A549 (cell line): Measurements from ENCODE around the gene SPHK1. TPM values are rescaled to one million over a fixed set of nuclear protein-coding genes. Genes with fewer than 3 reads are reported as not detected.

Experiments
- ATAC-seq, 2 experiments: fragments of 200-7000 bp in 1 of 2; fragments of >200 bp in 1 of 2; cut with Nextera tagmentation in 1 of 2; cut with Tn5 transposase in 1 of 2; 3 replicates each; pipeline versions ENCODE4 v1.8.0 to v1.9.1; 2018 to 2020; ENCODE audit warnings: mild to moderate bottlenecking in 1 of 2, moderate library complexity in 1 of 2
- CTCF ChIA-PET: fragments of 300-600 bp; sonication (Branson Sonifier 250); formaldehyde crosslinking; extraction: SDS; loops from one replicate; lab custom pipeline; 2021; ENCODE audit warnings: antibody characterized with exemption, inconsistent platforms; lab: Yijun Ruan, JAX
- POLR2A ChIA-PET: fragments of 350-600 bp; formaldehyde crosslinking; extraction: SDS; loops from one replicate; lab custom pipeline; 2021; ENCODE audit warnings: antibody characterized with exemption, inconsistent platforms; lab: Yijun Ruan, JAX
- DNase-seq, 2 experiments: peaks; one replicate each; pipeline versions ENCODE4 v3.0.0 to v3.0.0-alpha.2; 2011 to 2016; ENCODE audit warnings: low read depth in 1 of 2, low spot score in 1 of 2
- FAIRE-seq: peaks from 2 replicates; lab custom pipeline; 2011; peaks lifted over from hg19 to GRCh38; lab: Jason Lieb, UNC
- H3K27ac ChIP-seq, 2 experiments: fragments of >200 bp; sonication (Bioruptor Twin); formaldehyde crosslinking; 3 replicates each; pipeline ENCODE4 v1.5.1; 2016 to 2017
- H3K4me1 ChIP-seq: fragments of >200 bp; sonication (Bioruptor Twin); formaldehyde crosslinking; 3 replicates; pipeline ENCODE4 v1.6.1; 2016
- H3K4me2 ChIP-seq: fragments of >200 bp; sonication (Bioruptor Twin); formaldehyde crosslinking; 3 replicates; pipeline ENCODE4 v1.6.1; 2016
- H3K4me3 ChIP-seq: fragments of >200 bp; sonication (Bioruptor Twin); formaldehyde crosslinking; 3 replicates; pipeline ENCODE4 v1.5.1; 2016
- H3K9me3 ChIP-seq: fragments of >200 bp; sonication (Bioruptor Twin); formaldehyde crosslinking; 3 replicates; pipeline ENCODE4 v1.6.1; 2016
- BHLHE40 ChIP-seq: IDR thresholded peaks from 2 replicates; pipeline ENCODE4 v1.6.1; 2012; ENCODE audit warnings: low read depth, low read length, inconsistent platforms
- CBX8 ChIP-seq: fragments of 200-600 bp; sonication (generic); IDR thresholded peaks from 2 replicates; pipeline ENCODE4 v1.6.1; 2016
- CHD4 ChIP-seq: fragments of 200-600 bp; sonication (generic); IDR thresholded peaks from 2 replicates; pipeline ENCODE4 v1.6.1; 2016; ENCODE audit warnings: antibody characterized with exemption, mild to moderate bottlenecking, borderline replicate concordance
- FOXS1 ChIP-seq: fragments of 250-450 bp; sonication (Bioruptor Pico); IDR thresholded peaks from 2 replicates; pipeline ENCODE4 v1.5.0; 2020; ENCODE audit warnings: mild to moderate bottlenecking, moderate library complexity
- HEYL ChIP-seq: fragments of 250-450 bp; sonication (Bioruptor Pico); IDR thresholded peaks from 2 replicates; pipeline ENCODE4 v1.8.0; 2021; ENCODE audit warnings: mild to moderate bottlenecking, moderate library complexity
- HOXA7 ChIP-seq: fragments of 250-450 bp; sonication (Bioruptor Pico); IDR thresholded peaks from 2 replicates; pipeline ENCODE4 v1.5.0; 2020; ENCODE audit warnings: mild to moderate bottlenecking, moderate library complexity
- HOXB13 ChIP-seq: fragments of 250-450 bp; sonication (Bioruptor Pico); IDR thresholded peaks from 2 replicates; pipeline ENCODE4 v1.5.0; 2020; ENCODE audit warnings: low read depth, mild to moderate bottlenecking, moderate library complexity
- JUN ChIP-seq, 2 experiments: fragments of >200 bp; sonication (Bioruptor Twin); formaldehyde crosslinking; IDR thresholded peaks; 2 replicates in 1 of 2; 3 replicates in 1 of 2; pipeline ENCODE4 v1.6.1; 2016 to 2017
- MAFK ChIP-seq: fragments of 450-650 bp; IDR thresholded peaks from 2 replicates; pipeline ENCODE4 v1.6.1; 2014; ENCODE audit not compliant: partially characterized antibody
- MAZ ChIP-seq: fragments of 150-350 bp; IDR thresholded peaks from 2 replicates; pipeline ENCODE4 v1.6.1; 2014; ENCODE audit warnings: antibody characterized with exemption, low read depth, low read length, borderline replicate concordance
- MYC ChIP-seq: IDR thresholded peaks from 2 replicates; pipeline ENCODE4 v1.6.1; 2012; ENCODE audit warnings: mild to moderate bottlenecking, inconsistent platforms, low read length, improper control_type of control experiment, borderline replicate concordance
- NPAS2 ChIP-seq: fragments of 250-450 bp; sonication (Bioruptor Pico); IDR thresholded peaks from 2 replicates; pipeline ENCODE4 v1.8.0; 2022; ENCODE audit warnings: mild to moderate bottlenecking, moderate library complexity, borderline replicate concordance
- PHF8 ChIP-seq: fragments of 200-600 bp; sonication (generic); IDR thresholded peaks from 2 replicates; pipeline ENCODE4 v1.6.1; 2016; ENCODE audit warnings: low read depth, mild to moderate bottlenecking, antibody characterized with exemption, moderate library complexity, borderline replicate concordance
- POLR2A ChIP-seq: IDR thresholded peaks from 2 replicates; pipeline ENCODE4 v1.6.1; 2012; ENCODE audit warnings: mild to moderate bottlenecking, low read length
- POLR2AphosphoS2 ChIP-seq: conservative IDR thresholded peaks from 2 replicates; pipeline ENCODE4 v1.6.1; 2012; ENCODE audit warnings: low read length, improper control_type of control experiment, inconsistent platforms
- RAD21 ChIP-seq, 2 experiments: fragments of >200 bp in 1 of 2; sonication (Bioruptor Twin) in 1 of 2; formaldehyde crosslinking in 1 of 2; IDR thresholded peaks in 1 of 2; conservative IDR thresholded peaks in 1 of 2; 2 replicates in 1 of 2; 3 replicates in 1 of 2; pipeline ENCODE4 v1.6.1; 2012 to 2018; ENCODE audit warnings: inconsistent platforms in 1 of 2
- RARB ChIP-seq: fragments of 250-450 bp; sonication (Bioruptor Pico); IDR thresholded peaks from 2 replicates; pipeline ENCODE4 v1.8.0; 2021; ENCODE audit warnings: mild to moderate bottlenecking, moderate library complexity
- RCOR1 ChIP-seq: fragments of 150-350 bp; IDR thresholded peaks from 2 replicates; pipeline ENCODE4 v1.6.1; 2014; ENCODE audit warnings: antibody characterized with exemption, low read length, low read depth
- RFX5 ChIP-seq: fragments of 450-650 bp; IDR thresholded peaks from 2 replicates; pipeline ENCODE4 v1.7.1; 2014; ENCODE audit warnings: antibody characterized with exemption, mild to moderate bottlenecking, moderate library complexity
- RNF2 ChIP-seq: fragments of 200-600 bp; sonication (generic); IDR thresholded peaks from 2 replicates; pipeline ENCODE4 v1.6.1; 2016; ENCODE audit warnings: low read depth, mild to moderate bottlenecking, antibody characterized with exemption, moderate library complexity, borderline replicate concordance
- TP53 ChIP-seq: fragments of 250-450 bp; sonication (Bioruptor Pico); IDR thresholded peaks from 2 replicates; pipeline ENCODE4 v1.5.0; 2021; ENCODE audit warnings: mild to moderate bottlenecking, moderate library complexity
- ZC3H11A ChIP-seq: fragments of 450-650 bp; IDR thresholded peaks from 2 replicates; pipeline ENCODE4 v1.6.1; 2014; ENCODE audit warnings: antibody characterized with exemption, mild to moderate bottlenecking
- ZSCAN20 ChIP-seq: fragments of 250-450 bp; sonication (Bioruptor Pico); IDR thresholded peaks from 2 replicates; pipeline ENCODE4 v1.8.0; 2022; ENCODE audit warnings: mild to moderate bottlenecking, moderate library complexity
- WGBS: methylation state at CpG from one replicate; pipeline ENCODE4 v1.1.6; 2017; ENCODE audit errors: missing lambda C conversion rate; 5-methylcytosine and 5-hydroxymethylcytosine counted together
- polyA plus RNA-seq, 4 experiments: library from polyadenylated mRNA; depleted of rRNA in 3 of 4; stranded (reverse); fragments of >200 nt; fragmentation: RNase III in 1 of 4; extraction: RNeasy Plus Mini Kit Qiagen cat#74134 plus additional on column Dnase treatment in 1 of 4; gene quantifications; 2 replicates in 3 of 4; 3 replicates in 1 of 4; pipeline ENCODE4 v1.2.3, GENCODE V29; 2011 to 2017
- TF ChIP-seq, protein P1 (sequence below): IDR thresholded peaks from 2 replicates; pipeline ENCODE4 v1.6.1; 2012; ENCODE audit warnings: low read depth, borderline replicate concordance
- TF ChIP-seq, protein P2 (sequence below): fragments of >200 bp; sonication (Bioruptor Twin); formaldehyde crosslinking; IDR thresholded peaks from 3 replicates; pipeline ENCODE4 v1.6.1; 2016
- TF ChIP-seq, protein P3 (sequence below): fragments of >200 bp; sonication (Bioruptor Twin); formaldehyde crosslinking; IDR thresholded peaks from 2 replicates; pipeline ENCODE4 v1.6.1; 2016

Gene SPHK1
- polyA plus RNA-seq, 2 of the 4 experiments (the other 2 are of a cell fraction), result 4.6 to 14.9 TPM

DNA sequence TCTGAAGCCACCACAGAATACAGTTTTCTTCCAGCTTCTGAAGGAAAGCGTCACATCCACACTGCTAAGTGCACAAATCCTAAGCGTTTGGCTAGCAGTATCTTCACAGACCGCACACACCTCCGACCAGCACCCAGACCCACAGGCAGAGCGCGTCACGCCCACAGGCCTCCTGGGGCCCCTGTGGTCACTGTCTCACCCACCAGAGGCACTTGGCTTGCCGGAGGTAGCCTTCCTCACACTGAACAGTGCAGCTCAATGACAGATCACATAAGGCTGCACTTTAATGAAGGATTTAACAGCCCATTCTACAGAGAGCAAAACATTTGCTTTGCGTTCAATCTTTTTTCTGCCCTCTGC lies 21.2 kb downstream of the SPHK1 start:
- TF ChIP-seq HEYL (CRISPR knock-in tag) (no peak), HOXB13 (no peak), RAD21 (conservative IDR thresholded peaks at IDR 0.05 in 1 of 2, IDR thresholded peaks at IDR 0.05 in 1 of 2) (no peak), POLR2AphosphoS2 (no peak), MAZ (no peak), CHD4 (no peak), RNF2 (no peak), CBX8 (no peak), RARB (CRISPR knock-in tag) (no peak), FOXS1 (no peak), JUN (IDR thresholded peaks at IDR 0.05) (no peak), RFX5 (no peak), MAFK (no peak)
- TF ChIP-seq, protein P1, sequence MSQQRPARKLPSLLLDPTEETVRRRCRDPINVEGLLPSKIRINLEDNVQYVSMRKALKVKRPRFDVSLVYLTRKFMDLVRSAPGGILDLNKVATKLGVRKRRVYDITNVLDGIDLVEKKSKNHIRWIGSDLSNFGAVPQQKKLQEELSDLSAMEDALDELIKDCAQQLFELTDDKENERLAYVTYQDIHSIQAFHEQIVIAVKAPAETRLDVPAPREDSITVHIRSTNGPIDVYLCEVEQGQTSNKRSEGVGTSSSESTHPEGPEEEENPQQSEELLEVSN, result no peak
- TF ChIP-seq, protein P2, sequence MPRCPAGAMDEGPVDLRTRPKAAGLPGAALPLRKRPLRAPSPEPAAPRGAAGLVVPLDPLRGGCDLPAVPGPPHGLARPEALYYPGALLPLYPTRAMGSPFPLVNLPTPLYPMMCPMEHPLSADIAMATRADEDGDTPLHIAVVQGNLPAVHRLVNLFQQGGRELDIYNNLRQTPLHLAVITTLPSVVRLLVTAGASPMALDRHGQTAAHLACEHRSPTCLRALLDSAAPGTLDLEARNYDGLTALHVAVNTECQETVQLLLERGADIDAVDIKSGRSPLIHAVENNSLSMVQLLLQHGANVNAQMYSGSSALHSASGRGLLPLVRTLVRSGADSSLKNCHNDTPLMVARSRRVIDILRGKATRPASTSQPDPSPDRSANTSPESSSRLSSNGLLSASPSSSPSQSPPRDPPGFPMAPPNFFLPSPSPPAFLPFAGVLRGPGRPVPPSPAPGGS, result no peak
- ATAC-seq (no peak), DNase-seq (no peak), FAIRE-seq (no peak)
- no peak overlapping the region for H3K4me2 ChIP-seq
- WGBS, result 91% methylated on average over 9 of the region's 9 CpGs
- CTCF ChIA-PET, result interaction anchor here (0.8 to 43.2 kb wide), 10 partner anchors 3 to 279 kb away, joined by 3 to 1107 read pairs (median 9); partner anchors contain the start of genes AANAT, SPHK1 and UBE2O
- H3K9me3 ChIP-seq, result no peaks in the 10 kb centered on the region
- H3K27ac ChIP-seq, result no peak overlapping the region
- POLR2A ChIA-PET, result interaction anchor here (0.6 kb wide), 1 partner anchor 792 kb away, joined by 4 read pairs; no protein-coding TSS in a partner anchor
- no peak overlapping the region for H3K4me3 ChIP-seq
- H3K4me1 ChIP-seq, result no peaks in the 10 kb centered on the region

DNA sequence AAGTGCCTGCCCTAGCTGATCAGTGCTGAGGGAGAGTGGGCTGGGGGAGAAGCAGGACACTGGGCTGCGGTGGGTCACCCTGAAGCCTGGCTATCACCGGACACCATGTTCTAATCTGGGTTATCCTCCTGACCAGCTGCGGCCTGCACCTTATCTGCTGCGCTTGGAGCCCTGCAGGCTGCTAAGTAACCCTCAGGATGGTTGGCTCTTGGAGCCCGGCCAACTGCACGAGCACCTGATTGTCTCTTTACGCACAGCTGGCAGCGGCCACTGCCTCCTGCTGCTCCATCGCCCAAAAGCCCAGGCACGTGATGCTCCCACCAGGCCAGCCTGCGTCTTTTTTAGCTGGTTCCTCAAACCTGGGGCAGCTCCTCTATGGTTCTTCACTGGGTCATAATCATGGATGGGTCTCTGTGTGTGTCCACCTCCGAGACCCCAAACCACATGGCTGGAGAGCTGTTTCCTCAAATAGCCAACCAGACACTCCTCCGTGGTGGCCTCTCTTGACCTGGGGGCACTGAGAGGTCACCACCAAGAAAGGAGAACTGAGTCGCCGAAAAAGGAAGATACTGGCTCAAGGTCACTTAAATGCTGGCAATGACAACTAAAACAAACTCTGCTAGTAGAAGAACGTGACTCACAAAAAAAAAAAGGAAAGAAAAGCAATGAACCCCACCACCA lies 21.7 kb downstream of the SPHK1 start:
- CTCF ChIA-PET, result interaction anchor here (0.8 to 43.2 kb wide), 11 partner anchors 2 to 373 kb away, joined by 3 to 1107 read pairs (median 5); partner anchors contain the start of genes AANAT, SPHK1 and UBE2O
- WGBS, result 91% methylated on average over 16 of the region's 16 CpGs
- Histone ChIP-seq H3K4me1 (no peaks in the 10 kb centered on the region), H3K9me3 (no peaks in the 10 kb centered on the region), H3K4me2 (no peak overlapping the region), H3K27ac (no peak overlapping the region), H3K4me3 (no peak overlapping the region)
- no peak for TF ChIP-seq JUN (IDR thresholded peaks at IDR 0.05)
- no peak for TF ChIP-seq TP53 (CRISPR knock-in tag)
- no peak for TF ChIP-seq MYC
- no peak for TF ChIP-seq ZC3H11A
- no peak for TF ChIP-seq POLR2A
- TF ChIP-seq, protein P3, sequence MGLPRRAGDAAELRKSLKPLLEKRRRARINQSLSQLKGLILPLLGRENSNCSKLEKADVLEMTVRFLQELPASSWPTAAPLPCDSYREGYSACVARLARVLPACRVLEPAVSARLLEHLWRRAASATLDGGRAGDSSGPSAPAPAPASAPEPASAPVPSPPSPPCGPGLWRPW, result no peak
- TF ChIP-seq, protein P2, result no peak
- no peak for TF ChIP-seq RCOR1
- no peak for TF ChIP-seq ZSCAN20 (CRISPR knock-in tag)
- no peak for TF ChIP-seq NPAS2 (CRISPR knock-in tag)
- no peak for TF ChIP-seq FOXS1
- TF ChIP-seq PHF8, result no peak
- no peak for TF ChIP-seq HOXA7 (CRISPR knock-in tag)
- TF ChIP-seq MAFK, result no peak
- no peak for TF ChIP-seq BHLHE40
- FAIRE-seq (no peak), DNase-seq (no peak), ATAC-seq (no peak)
- POLR2A ChIA-PET, result interaction anchor here (0.6 kb wide), 1 partner anchor 792 kb away, joined by 4 read pairs; no protein-coding TSS in a partner anchor
